T-helper 22 cell (primary cell): ENCODE results near the gene KLK4.

Experiments used
- DNase-seq: peaks from one replicate; pipeline ENCODE4 v3.0.0-alpha.2; 2020; ENCODE audit warnings: low read depth

Gene KLK4

GRCh38 chr19:50878851-50879250 is 32.3 kb downstream of the KLK4 start:
- DNase-seq, result no peak

- DNase-seq, result no peak
Observed at GRCh38 chr19:50877338-50877737, 33.9 kb downstream of the KLK4 start.

GRCh38 chr19:50876456-50876855 is 34.7 kb downstream of the KLK4 start:
- no peak for DNase-seq

GRCh38 chr19:50875795-50876422 is 35.3 kb downstream of the KLK4 start:
- DNase-seq, result no peak

GRCh38 chr19:50874211-50874610 is 37.0 kb downstream of the KLK4 start:
- DNase-seq, result no peak

GRCh38 chr19:50873056-50873455 is 38.1 kb downstream of the KLK4 start, which contains the start of gene KLK2:
TSS of gene KLK2 (plus strand) at chr19:50873439. CDS start at chr19:50873474, 35 bp downstream.
- no peak for DNase-seq

- no peak for DNase-seq
Observed at GRCh38 chr19:50870417-50871089, 40.6 kb downstream of the KLK4 start.

GRCh38 chr19:50869479-50869878 is 41.7 kb downstream of the KLK4 start:
- DNase-seq, result no peak

- DNase-seq, result no peak
Observed at GRCh38 chr19:50861496-50862286, 49.5 kb downstream of the KLK4 start.

GRCh38 chr19:50861010-50861409 is 50.2 kb downstream of the KLK4 start:
- no peak for DNase-seq

GRCh38 chr19:50859849-50860248 is 51.3 kb downstream of the KLK4 start:
- no peak for DNase-seq

GRCh38 chr19:50858886-50859285 is 52.3 kb downstream of the KLK4 start:
- no peak for DNase-seq

- no peak for DNase-seq
Observed at GRCh38 chr19:50857366-50857765, 53.8 kb downstream of the KLK4 start.
